ENCODE results near the gene ERFL. TPM values are rescaled to one million over a fixed set of nuclear protein-coding genes. Genes with fewer than 3 reads are reported as not detected.

Gene ERFL
- total and polyA plus RNA-seq, 2 of the 8 experiments (the other 6 are each of a cell fraction or from before 2014, with no cell fraction given) = 0.12 TPM; not detected in 1

- peak within 1 kb of the TSS; percentile 98 for H2BK5ac ChIP-seq (ENCODE audit: low read depth, low read length)
- POLR2A ChIA-PET (ENCODE audit: partially characterized antibody) = interaction anchor here (0.5 to 7.9 kb wide), 43 partner anchors 9 to 1200 kb away, joined by 3 to 200 read pairs (median 4); partner anchors contain the start of genes ARHGEF1, B3GNT8, CD79A and DMAC2
- 1% methylated on average over 36 of the region's 76 CpGs; no CpG with 5 or more reads in 1 of the 2 experiments for WGBS, 2 experiments (ENCODE audit: extremely low coverage in 1 of 2, insufficient coverage in 1 of 2, insufficient read length in 1 of 2, insufficient replicate concordance in 2 of 2, low coverage in 1 of 2, low lambda C conversion rate in 2 of 2, missing lambda C conversion rate in 1 of 2)
- TF ChIP-seq HDAC2 (IDR thresholded peaks at IDR 0.05; ENCODE audit: borderline replicate concordance in 1 of 2, low read depth in 2 of 2, low read length in 2 of 2) = peak; percentile 86 to 94
- peak; percentile 43 for TF ChIP-seq KDM1A (IDR thresholded peaks at IDR 0.05; ENCODE audit: borderline replicate concordance, low read length)
- TF ChIP-seq, protein P1, sequence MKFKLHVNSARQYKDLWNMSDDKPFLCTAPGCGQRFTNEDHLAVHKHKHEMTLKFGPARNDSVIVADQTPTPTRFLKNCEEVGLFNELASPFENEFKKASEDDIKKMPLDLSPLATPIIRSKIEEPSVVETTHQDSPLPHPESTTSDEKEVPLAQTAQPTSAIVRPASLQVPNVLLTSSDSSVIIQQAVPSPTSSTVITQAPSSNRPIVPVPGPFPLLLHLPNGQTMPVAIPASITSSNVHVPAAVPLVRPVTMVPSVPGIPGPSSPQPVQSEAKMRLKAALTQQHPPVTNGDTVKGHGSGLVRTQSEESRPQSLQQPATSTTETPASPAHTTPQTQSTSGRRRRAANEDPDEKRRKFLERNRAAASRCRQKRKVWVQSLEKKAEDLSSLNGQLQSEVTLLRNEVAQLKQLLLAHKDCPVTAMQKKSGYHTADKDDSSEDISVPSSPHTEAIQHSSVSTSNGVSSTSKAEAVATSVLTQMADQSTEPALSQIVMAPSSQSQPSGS (IDR thresholded peaks at IDR 0.05; ENCODE audit: low read length) = peak; percentile 93; the same call in 1 of the 2 replicates
- peak; percentile 96 for TF ChIP-seq POLR2AphosphoS5 (IDR thresholded peaks at IDR 0.05; ENCODE audit: low read depth, low read length)
- peak; percentile 59 for TF ChIP-seq CEBPB (IDR thresholded peaks at IDR 0.05; ENCODE audit: low read depth, low read length)
- peak; percentile 70 to 71 for TF ChIP-seq SIN3A (conservative IDR thresholded peaks at IDR 0.05 in 1 of 2, IDR thresholded peaks at IDR 0.05 in 1 of 2; ENCODE audit: low read depth in 1 of 2, low read length in 2 of 2)
- peak; percentile 100 for TF ChIP-seq CHD2 (IDR thresholded peaks at IDR 0.05; ENCODE audit: low read length)
- TF ChIP-seq SP2 (IDR thresholded peaks at IDR 0.05; ENCODE audit: low read length) = no peak
- TF ChIP-seq KDM5A (IDR thresholded peaks at IDR 0.05; ENCODE audit: low read length) = no peak; the same call in 1 of the 2 replicates
Observed at GRCh38 chr19:41859618-41860418, 68.4 kb downstream of the ERFL start, which contains the start of gene RPS19. Gene RPS19, plus strand, starts transcription at chr19:41860255. Its CDS starts 520 bp downstream, at chr19:41860775.

More at GRCh38 chr19:41859618-41860418, 68.4 kb downstream of the ERFL start, which contains the start of gene RPS19:
- Histone ChIP-seq H3K4ac (replicated peaks; ENCODE audit: insufficient read length, low read depth, low read length) (peak within 1 kb of the TSS; percentile 100), H4K20me1 (replicated peaks in 1 of 2; ENCODE audit: control insufficient read depth in 1 of 2, insufficient read depth in 2 of 2, low read length in 2 of 2) (peaks cover 16 to 21% of the 10 kb centered on the region in 2 experiments), H3K27me3 (replicated peaks in 1 of 4; ENCODE audit: control insufficient read depth in 3 of 4, extremely low read depth in 1 of 4, insufficient read depth in 3 of 4, low read length in 3 of 4) (no peaks in the 10 kb centered on the region), H4K91ac (replicated peaks; ENCODE audit: insufficient read length, low read length) (peak within 1 kb of the TSS; percentile 96), H3K56ac (replicated peaks; ENCODE audit: insufficient read length, low read depth, low read length) (peak within 1 kb of the TSS; percentile 93), H2BK15ac (ENCODE audit: low read length) (peak within 1 kb of the TSS; percentile 36; the same call in 1 of the 2 replicates), H2BK12ac (ENCODE audit: low read depth, low read length) (no peak within 1 kb of the TSS), H3K23me2 (ENCODE audit: low read depth, low read length) (peaks cover 6% of the 10 kb centered on the region), H2BK20ac (ENCODE audit: low read length) (no peak within 1 kb of the TSS), H2AFZ (ENCODE audit: low read length) (no peak within 1 kb of the TSS), H3K4me1 (replicated peaks in 1 of 4; ENCODE audit: control insufficient read depth in 3 of 4, insufficient read depth in 4 of 4, low read length in 3 of 4) (peaks cover 3 to 26% (median 14%) of the 10 kb centered on the region in 4 experiments), H3K79me2 (ENCODE audit: control insufficient read depth in 1 of 2, insufficient read depth in 2 of 2, low read length in 2 of 2) (peaks cover 22 to 47% of the 10 kb centered on the region in 2 experiments), H3K27ac (ENCODE audit: low read depth, low read length) (peak within 1 kb of the TSS; percentile 95), H3K36me3 (ENCODE audit: control insufficient read depth in 2 of 4, insufficient read depth in 4 of 4, low read length in 3 of 4) (peaks cover 37 to 44% (median 40%) of the 10 kb centered on the region in 4 experiments), H3K23ac (ENCODE audit: insufficient read length) (no peak within 1 kb of the TSS), H4K5ac (ENCODE audit: insufficient read length, low read depth, low read length) (peak within 1 kb of the TSS; percentile 75), H3K14ac (ENCODE audit: insufficient read length) (no peak within 1 kb of the TSS), H3K9ac (replicated peaks in 1 of 4; ENCODE audit: extremely low read depth in 1 of 4, low read depth in 3 of 4, low read length in 3 of 4) (peak within 1 kb of the TSS; percentile 98 to 100 (median 99)), H2BK120ac (replicated peaks; ENCODE audit: low read depth, low read length) (peak within 1 kb of the TSS; percentile 38), H3K18ac (ENCODE audit: extremely low read depth, low read length) (peak within 1 kb of the TSS; percentile 92), H4K8ac (ENCODE audit: extremely low read depth, insufficient read depth, low read length) (peak within 1 kb of the TSS; percentile 94), H3K4me2 (ENCODE audit: insufficient read depth in 1 of 2, low read depth in 2 of 2, low read length in 2 of 2) (peak within 1 kb of the TSS; percentile 92 to 97), H2AK5ac (ENCODE audit: low read depth, low read length) (peak within 1 kb of the TSS; percentile 78), H3K9me3 (ENCODE audit: insufficient read depth in 2 of 2, low read depth in 1 of 2, low read length in 1 of 2) (no peaks in the 10 kb centered on the region), H3K79me1 (ENCODE audit: low read depth, low read length) (peaks cover 18% of the 10 kb centered on the region), H3K4me3 (ENCODE audit: extremely low read depth in 1 of 4, insufficient read depth in 2 of 4, low read depth in 3 of 4, low read length in 4 of 4) (peak within 1 kb of the TSS; percentile 81 to 99 (median 96))
- DNase-seq (ENCODE audit: low read depth in 1 of 2, low spot score in 2 of 2) = peak; percentile 98 to 99
- peak; percentile 50 for FAIRE-seq
- CTCF ChIA-PET (ENCODE audit: partially characterized antibody) = interaction anchor here (0.5 to 2.7 kb wide), 8 partner anchors 9 to 107 kb away, joined by 3 to 12 read pairs (median 6); partner anchors contain the start of gene RABAC1

Data from H1 (cell line).